HepG2 (cell line): Measurements from ENCODE around the gene DHX16. TPM values are rescaled to one million over a fixed set of nuclear protein-coding genes. Genes with fewer than 3 reads are reported as not detected.
A peak's percentile ranks its signal among the peaks of the same experiment; 100 is the strongest.

ENCODE experiments used
- GLI4 ChIP-seq: sonication (generic); formaldehyde crosslinking; IDR thresholded peaks from 2 replicates; pipeline ENCODE4 v1.5.1; 2020; ENCODE audit warnings: missing genetic modification reagents, mild to moderate bottlenecking, moderate library complexity, borderline replicate concordance
- MAFG ChIP-seq: sonication (generic); formaldehyde crosslinking; IDR thresholded peaks from 2 replicates; pipeline ENCODE4 v1.5.1; 2020; ENCODE audit warnings: mild to moderate bottlenecking, missing genetic modification reagents
- MXD4 ChIP-seq: IDR thresholded peaks from 2 replicates; pipeline ENCODE4 v1.6.1; 2016; ENCODE audit warnings: mild to moderate bottlenecking, missing biosample characterization, missing genetic modification reagents
- ZC3H13 ChIP-seq: sonication (generic); formaldehyde crosslinking; IDR thresholded peaks from 2 replicates; pipeline ENCODE4 v1.8.1; 2023; ENCODE audit warnings: mild to moderate bottlenecking, missing genetic modification reagents, moderate library complexity
- ZNF121 ChIP-seq: sonication (generic); formaldehyde crosslinking; IDR thresholded peaks from 2 replicates; pipeline ENCODE4 v1.5.0; 2020; ENCODE audit warnings: mild to moderate bottlenecking, missing genetic modification reagents
- ZNF17 ChIP-seq: sonication (generic); formaldehyde crosslinking; IDR thresholded peaks from 2 replicates; pipeline ENCODE4 v1.5.0; 2020; ENCODE audit warnings: mild to moderate bottlenecking, missing genetic modification reagents
- ZNF510 ChIP-seq: sonication (generic); formaldehyde crosslinking; IDR thresholded peaks from 2 replicates; pipeline ENCODE4 v1.4.0; 2020; ENCODE audit warnings: low read depth, mild to moderate bottlenecking, missing genetic modification reagents
- ZNF547 ChIP-seq: sonication (generic); formaldehyde crosslinking; IDR thresholded peaks from 2 replicates; pipeline ENCODE4 v1.5.1; 2020; ENCODE audit warnings: mild to moderate bottlenecking, missing genetic modification reagents
- ZNF577 ChIP-seq: sonication (generic); formaldehyde crosslinking; IDR thresholded peaks from 2 replicates; pipeline ENCODE4 v1.4.0; 2020; ENCODE audit warnings: mild to moderate bottlenecking, low read depth, missing genetic modification reagents, borderline replicate concordance
- ZNF772 ChIP-seq: sonication (generic); formaldehyde crosslinking; IDR thresholded peaks from 2 replicates; pipeline ENCODE4 v1.5.0; 2020; ENCODE audit warnings: mild to moderate bottlenecking, missing genetic modification reagents
- ZSCAN30 ChIP-seq: sonication (generic); formaldehyde crosslinking; IDR thresholded peaks from 2 replicates; pipeline ENCODE4 v1.5.0; 2020; ENCODE audit warnings: mild to moderate bottlenecking, missing genetic modification reagents
- polyA plus RNA-seq, 8 experiments: library from polyadenylated mRNA; depleted of rRNA in 3 of 8; stranded (reverse) in 7 of 8; unstranded in 1 of 8; fragments of >200 nt; fragmentation: Illumina TruSeq in 4 of 8; extraction: Trizol in 4 of 8; gene quantifications; 2 replicates each; pipeline versions ENCODE4 v1.2.1 to v1.2.3, GENCODE V29; 2011 to 2016; ENCODE audit warnings: low read depth in 4 of 8, missing spikeins in 1 of 8, mixed read lengths in 1 of 8; ENCODE audit not compliant: insufficient read depth in 1 of 8
- total RNA-seq, 5 experiments: library from RNA; depleted of rRNA; stranded (reverse); fragments of >200 nt; fragmentation: Illumina TruSeq; extraction: Trizol; gene quantifications; 2 replicates each; pipeline ENCODE4 v1.2.3, GENCODE V29; 2016; ENCODE audit warnings: low read depth in 1 of 5
- TF ChIP-seq, protein P1 (sequence below): sonication (generic); formaldehyde crosslinking; IDR thresholded peaks from 2 replicates; pipeline ENCODE4 v1.8.1; 2022; ENCODE audit warnings: mild to moderate bottlenecking, missing genetic modification reagents
- TF ChIP-seq, protein P2 (sequence below): fragments of 450-650 bp; IDR thresholded peaks from 2 replicates; pipeline ENCODE4 v1.6.1; 2016
- TF ChIP-seq, protein P3 (sequence below): sonication (generic); formaldehyde crosslinking; IDR thresholded peaks from 2 replicates; pipeline ENCODE4 v1.8.0; 2022; ENCODE audit warnings: low read depth, missing genetic modification reagents
- TF ChIP-seq, protein P4 (sequence below): sonication (generic); formaldehyde crosslinking; IDR thresholded peaks from 2 replicates; pipeline ENCODE4 v1.8.1; 2023; ENCODE audit warnings: mild to moderate bottlenecking, missing genetic modification reagents
- TF ChIP-seq, protein P5 (sequence below): sonication (generic); formaldehyde crosslinking; IDR thresholded peaks from 2 replicates; pipeline ENCODE4 v1.4.0; 2020; ENCODE audit warnings: mild to moderate bottlenecking, missing genetic modification reagents
- TF ChIP-seq, protein P6 (sequence below): sonication (generic); formaldehyde crosslinking; IDR thresholded peaks from 2 replicates; pipeline ENCODE4 v1.4.0; 2020; ENCODE audit warnings: missing genetic modification reagents

Gene DHX16
- total and polyA plus RNA-seq, 2 of the 13 experiments (the other 11 are each of a cell fraction or from before 2014, with no cell fraction given) = 57.0 to 58.5 TPM

DNA sequence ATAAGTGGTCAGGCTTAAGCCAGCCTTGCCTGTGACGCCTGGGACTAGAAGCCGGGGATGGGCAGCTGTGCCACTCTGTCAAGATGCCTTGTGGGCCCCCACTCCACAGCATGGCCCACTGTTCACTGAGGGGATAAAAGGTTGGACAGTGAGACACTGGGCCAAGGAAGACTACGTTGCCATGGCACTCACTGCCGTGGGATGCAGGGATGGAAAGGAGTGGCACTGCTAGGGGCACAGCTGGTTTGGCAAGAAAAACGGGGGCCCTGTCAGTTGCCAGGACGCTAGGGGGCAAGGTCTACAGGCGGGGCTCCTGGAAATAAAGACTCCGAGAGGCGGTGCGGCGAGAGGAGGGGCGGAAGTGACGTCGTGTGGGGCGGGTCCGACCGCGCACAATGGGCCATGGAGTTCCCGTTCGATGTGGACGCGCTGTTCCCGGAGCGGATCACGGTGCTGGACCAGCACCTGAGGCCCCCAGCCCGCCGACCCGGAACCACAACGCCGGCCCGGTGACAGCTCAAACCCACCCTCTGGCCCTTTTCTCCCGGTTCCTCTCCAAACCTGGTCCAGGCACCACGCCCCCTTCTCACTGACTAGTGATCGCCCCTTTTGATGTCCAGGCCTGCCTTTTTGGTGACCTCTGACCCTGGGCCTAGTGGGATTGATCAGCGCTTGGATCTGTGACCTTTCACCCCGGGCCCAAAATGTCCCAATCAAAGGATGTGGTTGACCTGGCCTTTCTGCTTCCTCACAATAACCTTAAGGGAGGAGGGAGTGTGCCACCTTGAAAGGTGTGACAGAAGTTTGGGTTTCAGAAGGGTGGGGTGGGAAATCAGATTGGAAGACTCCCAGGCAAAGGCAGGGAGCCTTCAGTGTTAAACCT, 46.1 kb downstream of the DHX16 start, which contains the start of gene ATAT1 (continued):
- TF ChIP-seq, protein P1, sequence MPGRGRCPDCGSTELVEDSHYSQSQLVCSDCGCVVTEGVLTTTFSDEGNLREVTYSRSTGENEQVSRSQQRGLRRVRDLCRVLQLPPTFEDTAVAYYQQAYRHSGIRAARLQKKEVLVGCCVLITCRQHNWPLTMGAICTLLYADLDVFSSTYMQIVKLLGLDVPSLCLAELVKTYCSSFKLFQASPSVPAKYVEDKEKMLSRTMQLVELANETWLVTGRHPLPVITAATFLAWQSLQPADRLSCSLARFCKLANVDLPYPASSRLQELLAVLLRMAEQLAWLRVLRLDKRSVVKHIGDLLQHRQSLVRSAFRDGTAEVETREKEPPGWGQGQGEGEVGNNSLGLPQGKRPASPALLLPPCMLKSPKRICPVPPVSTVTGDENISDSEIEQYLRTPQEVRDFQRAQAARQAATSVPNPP (CRISPR knock-in tag) = peak; percentile 71
- peak; percentile 79; the same call in 1 of the 2 replicates for TF ChIP-seq ZC3H13 (CRISPR knock-in tag)
- peak; percentile 92 for TF ChIP-seq ZNF772 (CRISPR knock-in tag)
- TF ChIP-seq, protein P2, sequence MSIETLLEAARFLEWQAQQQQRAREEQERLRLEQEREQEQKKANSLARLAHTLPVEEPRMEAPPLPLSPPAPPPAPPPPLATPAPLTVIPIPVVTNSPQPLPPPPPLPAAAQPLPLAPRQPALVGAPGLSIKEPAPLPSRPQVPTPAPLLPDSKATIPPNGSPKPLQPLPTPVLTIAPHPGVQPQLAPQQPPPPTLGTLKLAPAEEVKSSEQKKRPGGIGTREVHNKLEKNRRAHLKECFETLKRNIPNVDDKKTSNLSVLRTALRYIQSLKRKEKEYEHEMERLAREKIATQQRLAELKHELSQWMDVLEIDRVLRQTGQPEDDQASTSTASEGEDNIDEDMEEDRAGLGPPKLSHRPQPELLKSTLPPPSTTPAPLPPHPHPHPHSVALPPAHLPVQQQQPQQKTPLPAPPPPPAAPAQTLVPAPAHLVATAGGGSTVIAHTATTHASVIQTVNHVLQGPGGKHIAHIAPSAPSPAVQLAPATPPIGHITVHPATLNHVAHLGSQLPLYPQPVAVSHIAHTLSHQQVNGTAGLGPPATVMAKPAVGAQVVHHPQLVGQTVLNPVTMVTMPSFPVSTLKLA = peak; percentile 34
- peak; percentile 93 for TF ChIP-seq ZNF547 (CRISPR knock-in tag)
- TF ChIP-seq ZNF577 (CRISPR knock-in tag) = no peak
- TF ChIP-seq, protein P3, sequence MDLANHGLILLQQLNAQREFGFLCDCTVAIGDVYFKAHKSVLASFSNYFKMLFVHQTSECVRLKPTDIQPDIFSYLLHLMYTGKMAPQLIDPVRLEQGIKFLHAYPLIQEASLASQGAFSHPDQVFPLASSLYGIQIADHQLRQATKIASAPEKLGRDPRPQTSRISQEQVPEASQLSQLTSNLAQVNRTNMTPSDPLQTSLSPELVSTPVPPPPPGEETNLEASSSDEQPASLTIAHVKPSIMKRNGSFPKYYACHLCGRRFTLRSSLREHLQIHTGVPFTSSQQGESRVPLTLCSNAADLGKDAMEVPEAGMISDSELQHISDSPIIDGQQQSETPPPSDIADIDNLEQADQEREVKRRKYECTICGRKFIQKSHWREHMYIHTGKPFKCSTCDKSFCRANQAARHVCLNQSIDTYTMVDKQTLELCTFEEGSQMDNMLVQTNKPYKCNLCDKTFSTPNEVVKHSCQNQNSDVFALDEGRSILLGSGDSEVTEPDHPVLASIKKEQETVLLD (CRISPR knock-in tag) = peak; percentile 48; the same call in 1 of the 2 replicates
- no peak for TF ChIP-seq MAFG (CRISPR knock-in tag)
- TF ChIP-seq ZNF510 (CRISPR knock-in tag) = 0 out of 2 replicates have a peak, but pooled peaks have one; percentile 70
- no peak for TF ChIP-seq ZNF121
- TF ChIP-seq, protein P4, sequence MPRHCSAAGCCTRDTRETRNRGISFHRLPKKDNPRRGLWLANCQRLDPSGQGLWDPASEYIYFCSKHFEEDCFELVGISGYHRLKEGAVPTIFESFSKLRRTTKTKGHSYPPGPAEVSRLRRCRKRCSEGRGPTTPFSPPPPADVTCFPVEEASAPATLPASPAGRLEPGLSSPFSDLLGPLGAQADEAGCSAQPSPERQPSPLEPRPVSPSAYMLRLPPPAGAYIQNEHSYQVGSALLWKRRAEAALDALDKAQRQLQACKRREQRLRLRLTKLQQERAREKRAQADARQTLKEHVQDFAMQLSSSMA (CRISPR knock-in tag) = no peak; the same call in 1 of the 2 replicates
- no peak for TF ChIP-seq ZNF17 (CRISPR knock-in tag)
- peak; percentile 77; the same call in 1 of the 2 replicates for TF ChIP-seq GLI4 (CRISPR knock-in tag)
- TF ChIP-seq, protein P5, sequence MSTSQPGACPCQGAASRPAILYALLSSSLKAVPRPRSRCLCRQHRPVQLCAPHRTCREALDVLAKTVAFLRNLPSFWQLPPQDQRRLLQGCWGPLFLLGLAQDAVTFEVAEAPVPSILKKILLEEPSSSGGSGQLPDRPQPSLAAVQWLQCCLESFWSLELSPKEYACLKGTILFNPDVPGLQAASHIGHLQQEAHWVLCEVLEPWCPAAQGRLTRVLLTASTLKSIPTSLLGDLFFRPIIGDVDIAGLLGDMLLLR (CRISPR knock-in tag) = peak; percentile 68; the same call in 1 of the 2 replicates
- TF ChIP-seq, protein P6, sequence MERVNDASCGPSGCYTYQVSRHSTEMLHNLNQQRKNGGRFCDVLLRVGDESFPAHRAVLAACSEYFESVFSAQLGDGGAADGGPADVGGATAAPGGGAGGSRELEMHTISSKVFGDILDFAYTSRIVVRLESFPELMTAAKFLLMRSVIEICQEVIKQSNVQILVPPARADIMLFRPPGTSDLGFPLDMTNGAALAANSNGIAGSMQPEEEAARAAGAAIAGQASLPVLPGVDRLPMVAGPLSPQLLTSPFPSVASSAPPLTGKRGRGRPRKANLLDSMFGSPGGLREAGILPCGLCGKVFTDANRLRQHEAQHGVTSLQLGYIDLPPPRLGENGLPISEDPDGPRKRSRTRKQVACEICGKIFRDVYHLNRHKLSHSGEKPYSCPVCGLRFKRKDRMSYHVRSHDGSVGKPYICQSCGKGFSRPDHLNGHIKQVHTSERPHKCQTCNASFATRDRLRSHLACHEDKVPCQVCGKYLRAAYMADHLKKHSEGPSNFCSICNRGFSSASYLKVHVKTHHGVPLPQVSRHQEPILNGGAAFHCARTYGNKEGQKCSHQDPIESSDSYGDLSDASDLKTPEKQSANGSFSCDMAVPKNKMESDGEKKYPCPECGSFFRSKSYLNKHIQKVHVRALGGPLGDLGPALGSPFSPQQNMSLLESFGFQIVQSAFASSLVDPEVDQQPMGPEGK (CRISPR knock-in tag) = peak; percentile 93
- TF ChIP-seq ZSCAN30 = no peak
- no peak for TF ChIP-seq MXD4 (CRISPR knock-in tag)
